Mucosa of rectum (tissue), 2 donors: ENCODE results near the gene RIPOR3.
"Not testable (repeated sequence)": the region's sequence is repeated elsewhere in the genome, so short reads cannot be mapped to it uniquely, and the experiment has no call there.

Experiments used
- H3K27ac ChIP-seq, 2 donors: one replicate each; pipeline ENCODE4 v1.7.0; 2013; ENCODE audit warnings: inconsistent platforms in 2 of 2, low read depth in 2 of 2, low read length in 2 of 2
- H3K27me3 ChIP-seq, 2 donors: one replicate each; pipeline ENCODE4 v1.7.0; 2013; ENCODE audit warnings: low read length in 2 of 2; ENCODE audit not compliant: control insufficient read depth in 2 of 2, insufficient read depth in 2 of 2
- H3K36me3 ChIP-seq, 2 donors: one replicate each; pipeline ENCODE4 v1.7.0; 2013; ENCODE audit warnings: low read length in 2 of 2; ENCODE audit not compliant: control insufficient read depth in 2 of 2, insufficient read depth in 2 of 2
- H3K4me1 ChIP-seq, 2 donors: one replicate each; pipeline ENCODE4 v1.7.0; 2013; ENCODE audit warnings: low read length in 2 of 2, mild to moderate bottlenecking in 1 of 2; ENCODE audit not compliant: control insufficient read depth in 2 of 2, insufficient read depth in 2 of 2
- H3K4me3 ChIP-seq, 2 donors: one replicate each; pipeline ENCODE4 v1.7.0; 2013; ENCODE audit warnings: low read length in 2 of 2
- H3K9ac ChIP-seq, 2 donors: one replicate each; pipeline ENCODE4 v1.7.0; 2013; ENCODE audit warnings: low read length in 2 of 2, low read depth in 1 of 2, mild to moderate bottlenecking in 1 of 2
- H3K9me3 ChIP-seq, 2 donors: one replicate each; pipeline ENCODE4 v1.7.0; 2013; ENCODE audit warnings: low read length in 2 of 2; ENCODE audit not compliant: control insufficient read depth in 2 of 2
- donor health status: healthy.
- donor health status: Normal muscosa, but diverticular disease.

Gene RIPOR3

GRCh38 chr20:50714426-50714825 lies 23.1 kb upstream of the RIPOR3 start:
- not testable (repeated sequence) for H3K27ac ChIP-seq, H3K4me1 ChIP-seq, H3K4me3 ChIP-seq, H3K9me3 ChIP-seq, H3K36me3 ChIP-seq, H3K9ac ChIP-seq, H3K27me3 ChIP-seq

GRCh38 chr20:50713657-50714101 lies 22.3 kb upstream of the RIPOR3 start:
- Histone ChIP-seq H3K9ac (no peak overlapping the region), H3K27ac (no peak overlapping the region)

GRCh38 chr20:50712771-50713656 lies 21.7 kb upstream of the RIPOR3 start:
- H3K9me3 ChIP-seq, result no peaks in the 10 kb centered on the region
- no peaks in the 10 kb centered on the region for H3K36me3 ChIP-seq
- H3K27ac ChIP-seq, result no peak overlapping the region
- H3K9ac ChIP-seq, result no peak overlapping the region
- H3K4me1 ChIP-seq, result no peaks in the 10 kb centered on the region
- H3K4me3 ChIP-seq, result no peak overlapping the region
- H3K27me3 ChIP-seq, result no peaks in the 10 kb centered on the region

More at GRCh38 chr20:50713657-50714101, 22.3 kb upstream of the RIPOR3 start:
- Histone ChIP-seq H3K36me3 (no peaks in the 10 kb centered on the region), H3K4me1 (no peaks in the 10 kb centered on the region), H3K4me3 (no peak overlapping the region), H3K9me3 (no peaks in the 10 kb centered on the region), H3K27me3 (no peaks in the 10 kb centered on the region)

- Histone ChIP-seq H3K27ac (no peak overlapping the region), H3K9me3 (no peaks in the 10 kb centered on the region), H3K4me1 (no peaks in the 10 kb centered on the region), H3K9ac (no peak overlapping the region), H3K36me3 (no peaks in the 10 kb centered on the region), H3K27me3 (no peaks in the 10 kb centered on the region), H3K4me3 (no peak overlapping the region)
These were observed 19.9 kb upstream of the RIPOR3 start for GRCh38 chr20:50711113-50711825.

- Histone ChIP-seq H3K36me3 (no peaks in the 10 kb centered on the region), H3K4me3 (no peak overlapping the region), H3K4me1 (no peaks in the 10 kb centered on the region), H3K9me3 (no peaks in the 10 kb centered on the region), H3K27ac (no peak overlapping the region), H3K27me3 (no peaks in the 10 kb centered on the region), H3K9ac (no peak overlapping the region)
These were observed 19.2 kb upstream of the RIPOR3 start for GRCh38 chr20:50710492-50711063.

- Histone ChIP-seq H3K4me3 (no peak overlapping the region), H3K36me3 (no peaks in the 10 kb centered on the region), H3K9me3 (no peaks in the 10 kb centered on the region), H3K9ac (no peak overlapping the region), H3K4me1 (no peaks in the 10 kb centered on the region), H3K27me3 (no peaks in the 10 kb centered on the region), H3K27ac (no peak overlapping the region)
These were observed 18.3 kb upstream of the RIPOR3 start for GRCh38 chr20:50709636-50709973.

GRCh38 chr20:50708845-50709635 lies 17.7 kb upstream of the RIPOR3 start:
- H3K4me3 ChIP-seq, result no peak overlapping the region
- no peaks in the 10 kb centered on the region for H3K27me3 ChIP-seq
- no peaks in the 10 kb centered on the region for H3K4me1 ChIP-seq
- no peak overlapping the region for H3K27ac ChIP-seq
- H3K36me3 ChIP-seq, result no peaks in the 10 kb centered on the region
- no peak overlapping the region for H3K9ac ChIP-seq
- H3K9me3 ChIP-seq, result no peaks in the 10 kb centered on the region

- Histone ChIP-seq H3K9me3 (no peaks in the 10 kb centered on the region), H3K27ac (no peak overlapping the region), H3K9ac (no peak overlapping the region), H3K4me1 (no peaks in the 10 kb centered on the region), H3K36me3 (no peaks in the 10 kb centered on the region), H3K27me3 (no peaks in the 10 kb centered on the region), H3K4me3 (no peak overlapping the region)
These were observed 13.6 kb upstream of the RIPOR3 start for GRCh38 chr20:50704971-50705370.

- Histone ChIP-seq H3K4me1 (no peaks in the 10 kb centered on the region), H3K36me3 (no peaks in the 10 kb centered on the region), H3K4me3 (no peak overlapping the region), H3K9ac (no peak overlapping the region), H3K9me3 (no peaks in the 10 kb centered on the region), H3K27ac (no peak overlapping the region), H3K27me3 (no peaks in the 10 kb centered on the region)
These were observed 13.2 kb upstream of the RIPOR3 start for GRCh38 chr20:50704514-50704913.
